ENCODE data around the gene RBM34. TPM values are rescaled to one million over a fixed set of nuclear protein-coding genes. Genes with fewer than 3 reads are reported as not detected.
A peak's percentile ranks its signal among the peaks of the same experiment; 100 is the strongest.
"Not testable (repeated sequence)": the region's sequence is repeated elsewhere in the genome, so short reads cannot be mapped to it uniquely, and the experiment has no call there.

RBM34 gene
- total RNA-seq, 3 donors from 2014 or later (not counting 1 experiment from before 2014, with no cell fraction given): 163 to 187 (median 180) TPM

GRCh38 chr1:235093696-235094592 lies 67.1 kb downstream of the RBM34 start:
- Mint-ChIP-seq H3K9me3 (no peaks in the 10 kb centered on the region), H3K4me1 (peaks cover 7% of the 10 kb centered on the region in 2 donors), H3K36me3 (no peaks in the 10 kb centered on the region), H3K27me3 (ENCODE audit: low read depth in 2 of 2) (peaks cover 7 to 8% of the 10 kb centered on the region in 2 donors), H3K27ac (no peak overlapping the region), H3K4me3 (no peak overlapping the region)
- 35% methylated on average over 24 of the region's 24 CpGs for WGBS (ENCODE audit: insufficient coverage)
- no peak overlapping the region for H3K27ac ChIP-seq (ENCODE audit: low read length)
- intact Hi-C loops (cut with micrococcal nuclease): loop anchor here (1.0 kb wide), 1 partner anchor 323 kb away; no protein-coding TSS in a partner anchor
- peak; percentile 92 for TF ChIP-seq CTCF (IDR thresholded peaks at IDR 0.05)
- peak; percentile 95 to 99 (median 99) for ATAC-seq
- no peaks in the 10 kb centered on the region for H3K36me3 ChIP-seq (ENCODE audit: control insufficient read depth, insufficient read depth, low read length)
- peak; percentile 77 to 90 for DNase-seq
- H3K4me3 ChIP-seq (ENCODE audit: low read length): no peak overlapping the region
- H3K27me3 ChIP-seq (ENCODE audit: control insufficient read depth, insufficient read depth, low read length): no peaks in the 10 kb centered on the region
- H3K4me1 ChIP-seq (ENCODE audit: control insufficient read depth, insufficient read depth, low read length): peaks cover 8% of the 10 kb centered on the region
- H3K9me3 ChIP-seq (ENCODE audit: control insufficient read depth, insufficient read depth, low read length): no peaks in the 10 kb centered on the region

GRCh38 chr1:235093013-235093695 lies 67.9 kb downstream of the RBM34 start:
- peaks cover 8% of the 10 kb centered on the region for H3K4me1 ChIP-seq (ENCODE audit: control insufficient read depth, insufficient read depth, low read length)
- 75% methylated on average over 27 of the region's 27 CpGs for WGBS (ENCODE audit: insufficient coverage)
- H3K27ac Mint-ChIP-seq: no peak overlapping the region
- ATAC-seq: peak in 1 of 3 donors; percentile 5
- DNase-seq: no peak
- H3K27me3 ChIP-seq (ENCODE audit: control insufficient read depth, insufficient read depth, low read length): no peaks in the 10 kb centered on the region
- peaks cover 6 to 8% of the 10 kb centered on the region in 2 donors for H3K27me3 Mint-ChIP-seq (ENCODE audit: low read depth in 2 of 2)
- H3K4me3 Mint-ChIP-seq: no peak overlapping the region
- no peaks in the 10 kb centered on the region for H3K36me3 Mint-ChIP-seq
- TF ChIP-seq CTCF (IDR thresholded peaks at IDR 0.05): no peak
- peaks cover 7% of the 10 kb centered on the region in 2 donors for H3K4me1 Mint-ChIP-seq
- no peaks in the 10 kb centered on the region for H3K9me3 Mint-ChIP-seq
- intact Hi-C loops (cut with micrococcal nuclease): loop anchor here (1.0 kb wide), 1 partner anchor 324 kb away; no protein-coding TSS in a partner anchor
- no peak overlapping the region for H3K4me3 ChIP-seq (ENCODE audit: low read length)
- no peaks in the 10 kb centered on the region for H3K9me3 ChIP-seq (ENCODE audit: control insufficient read depth, insufficient read depth, low read length)
- no peak overlapping the region for H3K27ac ChIP-seq (ENCODE audit: low read length)
- H3K36me3 ChIP-seq (ENCODE audit: control insufficient read depth, insufficient read depth, low read length): no peaks in the 10 kb centered on the region

- H3K4me3 ChIP-seq (ENCODE audit: low read length); H3K27ac ChIP-seq (ENCODE audit: low read length); DNase-seq; H3K27me3 Mint-ChIP-seq (ENCODE audit: low read depth in 2 of 2); H3K4me3 Mint-ChIP-seq; intact Hi-C loops (cut with micrococcal nuclease); ATAC-seq; H3K27ac Mint-ChIP-seq; H3K4me1 Mint-ChIP-seq; H3K36me3 ChIP-seq (ENCODE audit: control insufficient read depth, insufficient read depth, low read length); H3K36me3 Mint-ChIP-seq; H3K9me3 Mint-ChIP-seq; H3K9me3 ChIP-seq (ENCODE audit: control insufficient read depth, insufficient read depth, low read length); H3K27me3 ChIP-seq (ENCODE audit: control insufficient read depth, insufficient read depth, low read length); H3K4me1 ChIP-seq (ENCODE audit: control insufficient read depth, insufficient read depth, low read length): not testable (repeated sequence)
- WGBS (ENCODE audit: insufficient coverage): 100% methylated on average over 10 of the region's 14 CpGs
Observed at GRCh38 chr1:235092415-235092814, 68.6 kb downstream of the RBM34 start.

- H3K27me3 ChIP-seq (ENCODE audit: control insufficient read depth, insufficient read depth, low read length); H3K4me3 Mint-ChIP-seq; H3K4me3 ChIP-seq (ENCODE audit: low read length); H3K36me3 ChIP-seq (ENCODE audit: control insufficient read depth, insufficient read depth, low read length); ATAC-seq; intact Hi-C loops (cut with micrococcal nuclease); H3K27ac Mint-ChIP-seq; DNase-seq; H3K27me3 Mint-ChIP-seq (ENCODE audit: low read depth in 2 of 2); H3K27ac ChIP-seq (ENCODE audit: low read length); H3K9me3 Mint-ChIP-seq; H3K4me1 ChIP-seq (ENCODE audit: control insufficient read depth, insufficient read depth, low read length); H3K4me1 Mint-ChIP-seq; H3K9me3 ChIP-seq (ENCODE audit: control insufficient read depth, insufficient read depth, low read length); H3K36me3 Mint-ChIP-seq: not testable (repeated sequence)
- WGBS (ENCODE audit: insufficient coverage): 96% methylated on average over 4 of the region's 8 CpGs
Observed at GRCh38 chr1:235092045-235092406, 69.0 kb downstream of the RBM34 start.

GRCh38 chr1:235091319-235092044 lies 69.6 kb downstream of the RBM34 start:
- 94% methylated on average over 20 of the region's 20 CpGs for WGBS (ENCODE audit: insufficient coverage)
- H3K27me3 Mint-ChIP-seq (ENCODE audit: low read depth in 2 of 2); H3K4me3 Mint-ChIP-seq; H3K4me3 ChIP-seq (ENCODE audit: low read length); ATAC-seq; H3K9me3 Mint-ChIP-seq; H3K27ac Mint-ChIP-seq; H3K4me1 ChIP-seq (ENCODE audit: control insufficient read depth, insufficient read depth, low read length); intact Hi-C loops (cut with micrococcal nuclease); H3K27me3 ChIP-seq (ENCODE audit: control insufficient read depth, insufficient read depth, low read length); H3K36me3 Mint-ChIP-seq; DNase-seq; H3K4me1 Mint-ChIP-seq; H3K27ac ChIP-seq (ENCODE audit: low read length); H3K9me3 ChIP-seq (ENCODE audit: control insufficient read depth, insufficient read depth, low read length); H3K36me3 ChIP-seq (ENCODE audit: control insufficient read depth, insufficient read depth, low read length): not testable (repeated sequence)

Measured in natural killer cell (primary cell).